ENCODE results near the gene CACNB4. TPM values are rescaled to one million over a fixed set of nuclear protein-coding genes. Genes with fewer than 3 reads are reported as not detected.

The CACNB4 gene
- total and polyA plus RNA-seq, 9 of the 15 experiments (the other 6 are each of a cell fraction or from before 2014, with no cell fraction given), result 0.01 to 0.20 (median 0.04) TPM; not detected in 1

DNA sequence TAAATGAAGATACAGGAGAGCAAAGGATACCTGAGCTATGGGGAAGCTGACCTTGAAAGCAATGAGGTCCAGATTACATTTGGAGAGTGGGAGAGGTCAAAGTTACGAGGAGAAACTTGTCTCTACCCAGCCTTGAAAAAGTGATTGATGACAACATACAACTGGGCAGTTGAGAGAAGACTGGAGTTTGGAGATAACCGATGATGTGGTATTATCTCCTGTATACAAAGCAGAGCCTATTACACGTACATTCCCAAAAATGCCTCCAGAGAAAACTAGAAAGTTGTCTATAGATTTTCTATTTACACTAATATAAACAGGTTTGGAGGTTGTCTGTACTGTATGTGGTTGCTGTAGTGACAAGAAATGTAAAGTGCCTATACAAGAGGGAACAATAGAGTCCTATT, 299.0 kb downstream of the CACNB4 start (continued):
- TF ChIP-seq, protein P1, sequence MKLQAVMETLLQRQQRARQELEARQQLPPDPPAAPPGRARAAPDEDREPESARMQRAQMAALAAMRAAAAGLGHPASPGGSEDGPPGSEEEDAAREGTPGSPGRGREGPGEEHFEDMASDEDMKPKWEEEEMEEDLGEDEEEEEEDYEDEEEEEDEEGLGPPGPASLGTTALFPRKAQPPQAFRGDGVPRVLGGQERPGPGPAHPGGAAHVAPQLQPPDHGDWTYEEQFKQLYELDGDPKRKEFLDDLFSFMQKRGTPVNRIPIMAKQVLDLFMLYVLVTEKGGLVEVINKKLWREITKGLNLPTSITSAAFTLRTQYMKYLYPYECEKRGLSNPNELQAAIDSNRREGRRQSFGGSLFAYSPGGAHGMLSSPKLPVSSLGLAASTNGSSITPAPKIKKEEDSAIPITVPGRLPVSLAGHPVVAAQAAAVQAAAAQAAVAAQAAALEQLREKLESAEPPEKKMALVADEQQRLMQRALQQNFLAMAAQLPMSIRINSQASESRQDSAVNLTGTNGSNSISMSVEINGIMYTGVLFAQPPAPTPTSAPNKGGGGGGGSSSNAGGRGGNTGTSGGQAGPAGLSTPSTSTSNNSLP (IDR thresholded peaks at IDR 0.05; ENCODE audit: borderline replicate concordance, low read depth, low read length), result 0 out of 2 replicates have a peak, but pooled peaks have one; percentile 39
- TF ChIP-seq, protein P2, sequence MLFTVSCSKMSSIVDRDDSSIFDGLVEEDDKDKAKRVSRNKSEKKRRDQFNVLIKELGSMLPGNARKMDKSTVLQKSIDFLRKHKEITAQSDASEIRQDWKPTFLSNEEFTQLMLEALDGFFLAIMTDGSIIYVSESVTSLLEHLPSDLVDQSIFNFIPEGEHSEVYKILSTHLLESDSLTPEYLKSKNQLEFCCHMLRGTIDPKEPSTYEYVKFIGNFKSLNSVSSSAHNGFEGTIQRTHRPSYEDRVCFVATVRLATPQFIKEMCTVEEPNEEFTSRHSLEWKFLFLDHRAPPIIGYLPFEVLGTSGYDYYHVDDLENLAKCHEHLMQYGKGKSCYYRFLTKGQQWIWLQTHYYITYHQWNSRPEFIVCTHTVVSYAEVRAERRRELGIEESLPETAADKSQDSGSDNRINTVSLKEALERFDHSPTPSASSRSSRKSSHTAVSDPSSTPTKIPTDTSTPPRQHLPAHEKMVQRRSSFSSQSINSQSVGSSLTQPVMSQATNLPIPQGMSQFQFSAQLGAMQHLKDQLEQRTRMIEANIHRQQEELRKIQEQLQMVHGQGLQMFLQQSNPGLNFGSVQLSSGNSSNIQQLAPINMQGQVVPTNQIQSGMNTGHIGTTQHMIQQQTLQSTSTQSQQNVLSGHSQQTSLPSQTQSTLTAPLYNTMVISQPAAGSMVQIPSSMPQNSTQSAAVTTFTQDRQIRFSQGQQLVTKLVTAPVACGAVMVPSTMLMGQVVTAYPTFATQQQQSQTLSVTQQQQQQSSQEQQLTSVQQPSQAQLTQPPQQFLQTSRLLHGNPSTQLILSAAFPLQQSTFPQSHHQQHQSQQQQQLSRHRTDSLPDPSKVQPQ (CRISPR knock-in tag; IDR thresholded peaks at IDR 0.05; ENCODE audit: borderline replicate concordance), result no peak
- TF ChIP-seq, protein P3, sequence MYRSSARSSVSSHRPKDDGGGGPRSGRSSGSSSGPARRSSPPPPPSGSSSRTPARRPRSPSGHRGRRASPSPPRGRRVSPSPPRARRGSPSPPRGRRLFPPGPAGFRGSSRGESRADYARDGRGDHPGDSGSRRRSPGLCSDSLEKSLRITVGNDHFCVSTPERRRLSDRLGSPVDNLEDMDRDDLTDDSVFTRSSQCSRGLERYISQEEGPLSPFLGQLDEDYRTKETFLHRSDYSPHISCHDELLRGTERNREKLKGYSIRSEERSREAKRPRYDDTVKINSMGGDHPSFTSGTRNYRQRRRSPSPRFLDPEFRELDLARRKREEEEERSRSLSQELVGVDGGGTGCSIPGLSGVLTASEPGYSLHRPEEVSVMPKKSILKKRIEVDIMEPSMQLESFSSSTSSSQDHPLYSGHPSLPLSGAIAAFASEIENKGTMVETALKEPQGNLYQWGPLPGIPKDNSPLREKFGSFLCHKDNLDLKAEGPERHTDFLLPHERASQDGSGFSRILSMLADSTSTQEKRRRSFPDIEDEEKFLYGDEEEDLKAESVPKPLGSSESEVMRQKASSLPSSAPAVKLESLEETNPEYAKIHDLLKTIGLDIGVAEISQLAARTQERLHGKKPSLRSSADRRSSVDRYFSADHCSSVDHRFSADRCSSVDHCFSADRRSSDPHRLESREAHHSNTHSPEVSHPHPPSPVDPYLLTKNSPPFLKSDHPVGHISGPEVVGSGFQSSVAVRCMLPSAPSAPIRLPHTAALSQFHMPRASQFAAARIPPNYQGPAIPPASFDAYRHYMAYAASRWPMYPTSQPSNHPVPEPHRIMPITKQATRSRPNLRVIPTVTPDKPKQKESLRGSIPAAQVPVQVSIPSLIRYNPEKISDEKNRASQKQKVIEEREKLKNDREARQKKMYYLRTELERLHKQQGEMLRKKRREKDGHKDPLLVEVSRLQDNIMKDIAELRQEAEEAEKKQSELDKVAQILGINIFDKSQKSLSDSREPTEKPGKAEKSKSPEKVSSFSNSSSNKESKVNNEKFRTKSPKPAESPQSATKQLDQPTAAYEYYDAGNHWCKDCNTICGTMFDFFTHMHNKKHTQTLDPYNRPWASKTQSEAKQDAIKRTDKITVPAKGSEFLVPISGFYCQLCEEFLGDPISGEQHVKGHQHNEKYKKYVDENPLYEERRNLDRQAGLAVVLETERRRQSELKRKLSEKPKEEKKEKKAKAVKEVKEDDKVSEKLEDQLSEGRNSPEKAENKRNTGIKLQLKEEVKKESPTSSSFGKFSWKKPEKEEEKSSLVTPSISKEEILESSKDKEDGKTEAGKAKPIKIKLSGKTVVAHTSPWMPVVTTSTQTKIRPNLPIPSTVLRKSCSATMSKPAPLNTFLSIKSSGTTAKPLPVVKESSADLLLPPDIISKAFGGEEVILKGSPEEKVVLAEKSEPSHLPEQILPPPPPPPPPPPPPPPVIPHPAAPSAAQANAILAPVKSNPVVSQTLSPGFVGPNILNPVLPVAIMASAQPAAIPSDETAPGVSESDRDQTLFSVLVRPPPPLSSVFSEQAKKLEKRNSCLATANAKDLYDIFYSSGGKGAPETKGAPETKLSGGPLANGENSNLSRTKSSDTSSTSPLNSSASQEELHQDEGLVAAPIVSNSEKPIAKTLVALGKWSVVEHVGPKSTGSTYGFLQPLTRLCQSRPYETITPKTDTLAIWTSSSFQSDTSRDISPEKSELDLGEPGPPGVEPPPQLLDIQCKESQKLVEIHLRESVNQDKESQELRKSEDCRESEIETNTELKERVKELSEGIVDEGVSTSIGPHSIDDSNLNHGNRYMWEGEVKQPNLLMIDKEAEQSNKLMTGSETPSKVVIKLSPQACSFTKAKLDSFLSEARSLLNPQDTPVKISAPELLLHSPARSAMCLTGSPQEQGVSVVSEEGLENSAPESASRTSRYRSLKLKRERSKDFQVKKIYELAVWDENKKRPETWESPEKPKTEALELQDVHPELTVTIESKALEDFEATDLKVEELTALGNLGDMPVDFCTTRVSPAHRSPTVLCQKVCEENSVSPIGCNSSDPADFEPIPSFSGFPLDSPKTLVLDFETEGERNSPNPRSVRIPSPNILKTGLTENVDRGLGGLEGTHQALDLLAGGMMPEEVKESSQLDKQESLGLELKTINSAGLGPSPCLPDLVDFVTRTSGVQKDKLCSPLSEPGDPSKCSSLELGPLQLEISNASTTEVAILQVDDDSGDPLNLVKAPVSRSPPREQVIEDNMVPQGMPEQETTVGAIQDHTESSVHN (IDR thresholded peaks at IDR 0.05; ENCODE audit: borderline replicate concordance in 1 of 2, low read depth in 1 of 2), result no peak
- TF ChIP-seq, protein P4, sequence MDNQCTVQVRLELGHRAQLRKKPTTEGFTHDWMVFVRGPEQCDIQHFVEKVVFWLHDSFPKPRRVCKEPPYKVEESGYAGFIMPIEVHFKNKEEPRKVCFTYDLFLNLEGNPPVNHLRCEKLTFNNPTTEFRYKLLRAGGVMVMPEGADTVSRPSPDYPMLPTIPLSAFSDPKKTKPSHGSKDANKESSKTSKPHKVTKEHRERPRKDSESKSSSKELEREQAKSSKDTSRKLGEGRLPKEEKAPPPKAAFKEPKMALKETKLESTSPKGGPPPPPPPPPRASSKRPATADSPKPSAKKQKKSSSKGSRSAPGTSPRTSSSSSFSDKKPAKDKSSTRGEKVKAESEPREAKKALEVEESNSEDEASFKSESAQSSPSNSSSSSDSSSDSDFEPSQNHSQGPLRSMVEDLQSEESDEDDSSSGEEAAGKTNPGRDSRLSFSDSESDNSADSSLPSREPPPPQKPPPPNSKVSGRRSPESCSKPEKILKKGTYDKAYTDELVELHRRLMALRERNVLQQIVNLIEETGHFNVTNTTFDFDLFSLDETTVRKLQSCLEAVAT (IDR thresholded peaks at IDR 0.05), result peak in 1 of 2 experiments; percentile 57; a peak in 1 of 4 replicates
- TF ChIP-seq ZNF354B (CRISPR knock-in tag; IDR thresholded peaks at IDR 0.05) (peak; percentile 27; the same call in 1 of the 2 replicates), FOXP1 (CRISPR knock-in tag; IDR thresholded peaks at IDR 0.05) (no peak), GTF2E2 (tag; IDR thresholded peaks at IDR 0.05) (no peak), LCOR (CRISPR knock-in tag; IDR thresholded peaks at IDR 0.05) (peak; percentile 79)
- TF ChIP-seq, protein P5, sequence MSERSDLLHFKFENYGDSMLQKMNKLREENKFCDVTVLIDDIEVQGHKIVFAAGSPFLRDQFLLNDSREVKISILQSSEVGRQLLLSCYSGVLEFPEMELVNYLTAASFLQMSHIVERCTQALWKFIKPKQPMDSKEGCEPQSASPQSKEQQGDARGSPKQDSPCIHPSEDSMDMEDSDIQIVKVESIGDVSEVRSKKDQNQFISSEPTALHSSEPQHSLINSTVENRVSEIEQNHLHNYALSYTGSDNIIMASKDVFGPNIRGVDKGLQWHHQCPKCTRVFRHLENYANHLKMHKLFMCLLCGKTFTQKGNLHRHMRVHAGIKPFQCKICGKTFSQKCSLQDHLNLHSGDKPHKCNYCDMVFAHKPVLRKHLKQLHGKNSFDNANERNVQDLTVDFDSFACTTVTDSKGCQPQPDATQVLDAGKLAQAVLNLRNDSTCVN (CRISPR knock-in tag; IDR thresholded peaks at IDR 0.05), result no peak
- TF ChIP-seq, protein P6, sequence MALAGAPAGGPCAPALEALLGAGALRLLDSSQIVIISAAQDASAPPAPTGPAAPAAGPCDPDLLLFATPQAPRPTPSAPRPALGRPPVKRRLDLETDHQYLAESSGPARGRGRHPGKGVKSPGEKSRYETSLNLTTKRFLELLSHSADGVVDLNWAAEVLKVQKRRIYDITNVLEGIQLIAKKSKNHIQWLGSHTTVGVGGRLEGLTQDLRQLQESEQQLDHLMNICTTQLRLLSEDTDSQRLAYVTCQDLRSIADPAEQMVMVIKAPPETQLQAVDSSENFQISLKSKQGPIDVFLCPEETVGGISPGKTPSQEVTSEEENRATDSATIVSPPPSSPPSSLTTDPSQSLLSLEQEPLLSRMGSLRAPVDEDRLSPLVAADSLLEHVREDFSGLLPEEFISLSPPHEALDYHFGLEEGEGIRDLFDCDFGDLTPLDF (CRISPR knock-in tag; IDR thresholded peaks at IDR 0.05), result no peak

Data from K562 (cell line).